Parathyroid adenoma (tissue), 2 donors: ENCODE data around the gene RGMB.

Experiments
- H2AFZ ChIP-seq: fragments of 300-600 bp; sonication (generic); one replicate; pipeline ENCODE4 v1.7.0; 2017; ENCODE audit warnings: antibody characterized with exemption, mild to moderate bottlenecking
- H3K27ac ChIP-seq: fragments of 300-600 bp; sonication (generic); one replicate; pipeline ENCODE4 v1.7.0; 2017
- H3K27me3 ChIP-seq: fragments of 300-600 bp; sonication (generic); one replicate; pipeline ENCODE4 v1.7.0; 2017; ENCODE audit warnings: low read length; ENCODE audit not compliant: control insufficient read depth, insufficient read depth
- H3K36me3 ChIP-seq: fragments of 300-600 bp; sonication (generic); one replicate; pipeline ENCODE4 v1.7.0; 2017; ENCODE audit warnings: low read length; ENCODE audit not compliant: control insufficient read depth, insufficient read depth
- H3K4me1 ChIP-seq: fragments of 300-600 bp; sonication (generic); one replicate; pipeline ENCODE4 v1.7.0; 2017; ENCODE audit warnings: control low read depth
- H3K4me2 ChIP-seq: fragments of 300-600 bp; sonication (generic); one replicate; pipeline ENCODE4 v1.7.0; 2017; ENCODE audit warnings: low read length
- H3K4me3 ChIP-seq: fragments of 300-600 bp; sonication (generic); one replicate; pipeline ENCODE4 v1.7.0; 2017; ENCODE audit warnings: low read depth, low read length
- H3K79me2 ChIP-seq: fragments of 300-600 bp; sonication (generic); one replicate; pipeline ENCODE4 v1.7.0; 2017; ENCODE audit warnings: control low read depth
- H3K9ac ChIP-seq: fragments of 300-600 bp; sonication (generic); one replicate; pipeline ENCODE4 v1.7.0; 2017; ENCODE audit warnings: mild to moderate bottlenecking
- H3K9me3 ChIP-seq: fragments of 300-600 bp; sonication (generic); one replicate; pipeline ENCODE4 v1.7.0; 2017; ENCODE audit warnings: low read length; ENCODE audit not compliant: control insufficient read depth
- TF ChIP-seq, protein P1 (sequence below): fragments of 300-600 bp; sonication (generic); IDR thresholded peaks from one replicate; pipeline ENCODE4 v1.7.0; 2017; ENCODE audit warnings: antibody characterized with exemption, mild to moderate bottlenecking
- donor health status: primary hyperparathyroidism.

RGMB gene

DNA sequence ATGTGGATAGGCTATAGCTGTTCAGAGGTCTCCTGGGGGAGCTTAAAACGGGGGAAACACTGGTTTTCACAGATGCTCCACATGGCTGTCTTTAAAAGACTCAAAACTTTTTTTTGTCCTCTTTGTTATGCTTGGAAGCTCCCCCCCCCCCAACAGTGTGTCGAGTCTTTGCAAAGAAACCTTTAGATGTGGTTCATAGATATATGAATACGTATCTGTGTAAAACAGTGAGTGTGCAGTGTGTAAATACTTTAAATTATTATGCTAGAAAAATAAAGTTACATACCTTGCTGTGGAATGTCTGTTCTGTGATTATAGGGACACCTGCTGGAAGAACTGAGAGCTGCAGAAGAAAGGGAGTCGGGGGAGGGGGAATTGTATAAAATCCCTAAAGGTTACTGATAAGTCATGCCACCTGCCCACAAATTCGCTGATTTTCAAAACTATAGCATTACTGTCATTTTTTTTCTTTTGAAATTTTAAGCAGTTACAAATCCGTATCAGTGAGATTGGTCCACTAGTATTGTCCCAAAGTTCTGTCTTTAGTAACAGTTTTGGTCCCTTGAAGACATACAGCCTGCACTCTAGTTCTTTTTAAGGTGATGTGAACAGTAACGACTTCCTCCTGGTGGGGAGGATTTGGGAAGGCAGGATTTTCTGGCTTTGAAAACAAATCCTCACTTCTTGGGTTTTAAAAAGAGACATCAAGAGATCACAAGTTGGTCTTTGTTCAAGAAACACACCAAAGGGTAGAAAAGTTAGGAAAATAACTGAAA is 22.9 kb downstream of the RGMB start:
- Histone ChIP-seq H3K9me3 (no peaks in the 10 kb centered on the region), H3K4me2 (no peak overlapping the region), H3K36me3 (no peaks in the 10 kb centered on the region), H3K4me3 (no peak overlapping the region), H3K9ac (no peak overlapping the region), H2AFZ (no peak overlapping the region), H3K4me1 (no peaks in the 10 kb centered on the region), H3K27ac (no peak overlapping the region), H3K27me3 (no peaks in the 10 kb centered on the region), H3K79me2 (peaks cover 6% of the 10 kb centered on the region)
- TF ChIP-seq, protein P1, sequence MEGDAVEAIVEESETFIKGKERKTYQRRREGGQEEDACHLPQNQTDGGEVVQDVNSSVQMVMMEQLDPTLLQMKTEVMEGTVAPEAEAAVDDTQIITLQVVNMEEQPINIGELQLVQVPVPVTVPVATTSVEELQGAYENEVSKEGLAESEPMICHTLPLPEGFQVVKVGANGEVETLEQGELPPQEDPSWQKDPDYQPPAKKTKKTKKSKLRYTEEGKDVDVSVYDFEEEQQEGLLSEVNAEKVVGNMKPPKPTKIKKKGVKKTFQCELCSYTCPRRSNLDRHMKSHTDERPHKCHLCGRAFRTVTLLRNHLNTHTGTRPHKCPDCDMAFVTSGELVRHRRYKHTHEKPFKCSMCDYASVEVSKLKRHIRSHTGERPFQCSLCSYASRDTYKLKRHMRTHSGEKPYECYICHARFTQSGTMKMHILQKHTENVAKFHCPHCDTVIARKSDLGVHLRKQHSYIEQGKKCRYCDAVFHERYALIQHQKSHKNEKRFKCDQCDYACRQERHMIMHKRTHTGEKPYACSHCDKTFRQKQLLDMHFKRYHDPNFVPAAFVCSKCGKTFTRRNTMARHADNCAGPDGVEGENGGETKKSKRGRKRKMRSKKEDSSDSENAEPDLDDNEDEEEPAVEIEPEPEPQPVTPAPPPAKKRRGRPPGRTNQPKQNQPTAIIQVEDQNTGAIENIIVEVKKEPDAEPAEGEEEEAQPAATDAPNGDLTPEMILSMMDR, result peak; percentile 80

DNA sequence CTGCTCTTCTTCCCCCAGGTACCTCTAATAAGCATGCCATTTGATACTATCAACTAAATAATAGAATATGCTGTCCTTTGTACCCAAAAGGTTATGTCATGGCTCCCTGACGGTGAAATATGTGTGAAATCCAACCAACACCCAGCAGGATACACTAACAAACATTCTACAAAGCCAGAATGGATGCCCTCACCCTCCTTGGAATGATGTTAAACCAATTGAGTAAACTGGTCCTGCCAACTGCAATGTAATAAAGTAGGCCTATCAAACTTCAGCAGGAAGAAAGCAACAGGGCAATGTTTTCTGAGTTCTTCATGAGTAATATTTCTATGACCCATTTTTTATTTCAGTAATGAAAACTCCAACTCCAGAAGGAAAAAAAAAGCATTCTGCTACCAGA is 24.9 kb downstream of the RGMB start:
- H2AFZ ChIP-seq, result no peak overlapping the region

DNA sequence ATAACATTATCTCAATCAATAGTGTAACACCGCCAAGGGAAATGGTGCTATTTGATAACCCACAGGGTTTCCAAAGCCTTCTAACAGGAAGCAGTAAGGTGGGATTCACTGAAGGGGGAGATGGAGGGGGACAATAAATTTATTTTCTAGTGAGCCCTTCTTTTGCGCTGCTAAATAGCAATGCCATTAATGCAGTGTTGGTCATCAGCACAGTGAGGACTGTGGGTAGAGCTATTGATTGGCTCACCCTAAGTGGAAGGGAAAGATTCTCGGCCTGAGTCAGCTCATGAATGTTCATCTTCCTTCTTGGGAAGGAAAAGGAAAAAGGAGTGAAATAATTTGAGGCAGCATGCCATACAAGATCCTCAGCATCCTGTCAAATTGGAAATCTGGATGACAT is 25.4 kb downstream of the RGMB start:
- no peaks in the 10 kb centered on the region for H3K27me3 ChIP-seq
- H3K27ac ChIP-seq, result no peak overlapping the region
- no peaks in the 10 kb centered on the region for H3K79me2 ChIP-seq
- no peaks in the 10 kb centered on the region for H3K36me3 ChIP-seq
- no peak overlapping the region for H3K9ac ChIP-seq
- no peak overlapping the region for H3K4me2 ChIP-seq
- no peak overlapping the region for H3K4me3 ChIP-seq
- no peaks in the 10 kb centered on the region for H3K9me3 ChIP-seq
- TF ChIP-seq, protein P1, result no peak
- no peaks in the 10 kb centered on the region for H3K4me1 ChIP-seq
- no peak overlapping the region for H2AFZ ChIP-seq

More for the DNA sequence above, 24.9 kb downstream of the RGMB start:
- Histone ChIP-seq H3K9ac (no peak overlapping the region), H3K9me3 (no peaks in the 10 kb centered on the region), H3K79me2 (peaks cover under 1% of the 10 kb centered on the region), H3K4me1 (no peaks in the 10 kb centered on the region), H3K4me3 (no peak overlapping the region), H3K27me3 (no peaks in the 10 kb centered on the region), H3K4me2 (no peak overlapping the region), H3K36me3 (no peaks in the 10 kb centered on the region), H3K27ac (no peak overlapping the region)
- TF ChIP-seq, protein P1, result no peak

DNA sequence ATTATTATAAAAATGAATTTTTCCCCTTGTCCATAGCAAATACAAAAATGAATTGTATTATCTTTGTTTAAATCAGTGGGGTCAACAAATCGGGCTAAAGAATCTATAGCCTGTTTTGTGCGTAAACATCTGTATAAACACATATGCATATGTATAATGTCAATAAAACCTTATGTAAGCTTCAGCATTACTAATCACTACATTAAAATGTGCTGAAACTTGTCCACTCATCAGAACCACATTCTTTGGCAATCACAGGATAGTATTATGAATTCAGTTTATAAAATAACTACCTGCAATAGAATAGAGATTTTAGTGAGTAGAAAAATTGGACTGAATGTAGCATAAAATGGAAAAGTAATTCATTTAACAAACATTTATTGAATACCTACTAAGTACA is 30.6 kb downstream of the RGMB start:
- no peak overlapping the region for H3K4me3 ChIP-seq
- no peak overlapping the region for H3K9ac ChIP-seq
- H3K79me2 ChIP-seq, result no peaks in the 10 kb centered on the region
- peaks cover 4% of the 10 kb centered on the region for H3K9me3 ChIP-seq
- no peak overlapping the region for H3K27ac ChIP-seq
- H3K4me2 ChIP-seq, result no peak overlapping the region
- H3K27me3 ChIP-seq, result no peaks in the 10 kb centered on the region
- no peak overlapping the region for H2AFZ ChIP-seq
- H3K36me3 ChIP-seq, result peaks cover 3% of the 10 kb centered on the region
- TF ChIP-seq, protein P1, result no peak
- no peaks in the 10 kb centered on the region for H3K4me1 ChIP-seq

DNA sequence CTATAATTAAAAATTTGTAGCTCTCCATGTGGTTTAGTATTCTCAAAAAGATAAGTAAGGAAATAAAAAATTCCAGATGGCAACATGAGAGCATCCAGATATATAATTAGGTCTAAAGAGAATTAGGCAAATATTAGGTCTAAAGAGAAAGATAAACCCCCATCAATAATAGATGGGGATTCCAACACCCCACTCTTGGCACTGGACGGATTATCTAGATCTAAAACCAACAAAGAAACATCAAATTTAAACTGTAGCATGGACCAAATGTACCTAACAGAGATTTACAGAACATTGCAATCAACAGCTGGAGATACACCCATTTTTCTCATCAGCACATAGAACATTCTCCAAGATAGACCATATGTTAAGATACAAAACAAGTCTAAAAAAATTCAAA is 31.6 kb downstream of the RGMB start:
- Histone ChIP-seq H3K27me3 (no peaks in the 10 kb centered on the region), H3K4me2 (no peak overlapping the region), H3K4me1 (no peaks in the 10 kb centered on the region), H3K27ac (no peak overlapping the region), H3K79me2 (no peaks in the 10 kb centered on the region), H2AFZ (no peak overlapping the region), H3K4me3 (no peak overlapping the region), H3K36me3 (peaks cover 3% of the 10 kb centered on the region), H3K9me3 (peaks cover 4% of the 10 kb centered on the region), H3K9ac (no peak overlapping the region)
- TF ChIP-seq, protein P1, result no peak
